GM12878 (cell line): ENCODE data around the gene CCL25. TPM values are rescaled to one million over a fixed set of nuclear protein-coding genes. Genes with fewer than 3 reads are reported as not detected.

Source experiments
- BMI1 ChIP-seq: fragments of 450-650 bp; IDR thresholded peaks from 2 replicates; pipeline ENCODE4 v1.6.1; 2016; ENCODE audit warnings: mild to moderate bottlenecking, moderate library complexity, borderline replicate concordance
- CHD2 ChIP-seq: IDR thresholded peaks from 2 replicates; pipeline ENCODE4 v1.6.1; 2011; ENCODE audit warnings: low read depth, low read length, improper control_type of control experiment, borderline replicate concordance
- CREM ChIP-seq: IDR thresholded peaks from 2 replicates; pipeline ENCODE4 v1.6.1; 2014; ENCODE audit warnings: antibody characterized with exemption, low read depth
- E2F8 ChIP-seq: fragments of 450-650 bp; IDR thresholded peaks from 2 replicates; pipeline ENCODE4 v1.6.1; 2018; ENCODE audit warnings: mild to moderate bottlenecking, low read depth, moderate library complexity; ENCODE audit not compliant: partially characterized antibody
- GABPA ChIP-seq: IDR thresholded peaks from 2 replicates; pipeline ENCODE4 v1.6.1; 2014; ENCODE audit warnings: antibody characterized with exemption, low read depth, mild to moderate bottlenecking, inconsistent platforms
- GATAD2B ChIP-seq: fragments of 450-650 bp; conservative IDR thresholded peaks from 2 replicates; pipeline ENCODE4 v1.6.1; 2017; ENCODE audit warnings: low read depth, mild to moderate bottlenecking, moderate library complexity
- HDGF ChIP-seq: fragments of 450-650 bp; IDR thresholded peaks from 2 replicates; pipeline ENCODE4 v1.6.1; 2016; ENCODE audit warnings: antibody characterized with exemption
- IRF4 ChIP-seq: IDR thresholded peaks from 2 replicates; pipeline ENCODE4 v1.6.1; 2011; ENCODE audit warnings: low read depth, low read length
- MTA2 ChIP-seq: fragments of 450-650 bp; IDR thresholded peaks from 2 replicates; pipeline ENCODE4 v1.6.1; 2016; ENCODE audit warnings: low read depth, mild to moderate bottlenecking, moderate library complexity
- NR2C1 ChIP-seq: fragments of 450-650 bp; IDR thresholded peaks from 2 replicates; pipeline ENCODE4 v1.6.1; 2017; ENCODE audit warnings: antibody characterized with exemption, mild to moderate bottlenecking, moderate library complexity
- POU2F2 ChIP-seq: IDR thresholded peaks from 3 replicates; pipeline ENCODE4 v1.6.1; 2011; ENCODE audit warnings: low read depth, mild to moderate bottlenecking, low read length, borderline replicate concordance
- SMARCA5 ChIP-seq: fragments of 450-650 bp; IDR thresholded peaks from 2 replicates; pipeline ENCODE4 v1.6.1; 2017; ENCODE audit warnings: mild to moderate bottlenecking
- SREBF2 ChIP-seq: IDR thresholded peaks from 2 replicates; pipeline ENCODE4 v1.6.1; 2012; ENCODE audit warnings: mild to moderate bottlenecking, low read length
- TBL1XR1 ChIP-seq: IDR thresholded peaks from 2 replicates; pipeline ENCODE4 v1.6.1; 2012; ENCODE audit warnings: low read depth, low read length, improper control_type of control experiment
- TCF3 ChIP-seq: IDR thresholded peaks from 2 replicates; pipeline ENCODE4 v1.6.1; 2012; ENCODE audit warnings: low read depth, mild to moderate bottlenecking, low read length, borderline replicate concordance; ENCODE audit not compliant: insufficient read depth
- WRNIP1 ChIP-seq: IDR thresholded peaks from 2 replicates; pipeline ENCODE4 v1.6.1; 2011; ENCODE audit warnings: low read depth, low read length, improper control_type of control experiment, borderline replicate concordance
- ZBTB33 ChIP-seq: fragments of 450-650 bp; IDR thresholded peaks from 2 replicates; pipeline ENCODE4 v1.6.1; 2017; ENCODE audit warnings: mild to moderate bottlenecking
- polyA plus RNA-seq, 11 experiments: library from polyadenylated mRNA; depleted of rRNA in 4 of 11; unstranded in 6 of 11; stranded (reverse) in 5 of 11; fragments of >200 nt; fragmentation: Nextera tagmentation in 4 of 11; fragmentation: Illumina TruSeq in 1 of 11; extraction: Ambion mirVana in 4 of 11; extraction: Trizol in 1 of 11; gene quantifications; 1 replicate in 1 of 11; 2 replicates in 10 of 11; pipeline versions ENCODE4 v1.2.1 to v1.2.3, GENCODE V29; 2011 to 2016; ENCODE audit warnings: inconsistent platforms in 2 of 11, missing spikeins in 2 of 11, low read depth in 1 of 11
- total RNA-seq, 4 experiments: library from RNA; depleted of rRNA in 3 of 4; stranded (reverse); fragments of >200 nt in 3 of 4; fragmentation: Illumina TruSeq in 1 of 4; extraction: Trizol in 1 of 4; gene quantifications; 2 replicates each; pipeline versions ENCODE4 v1.2.1 to v1.2.3, GENCODE V29; 2013 to 2021
- TF ChIP-seq, protein P1 (sequence below): fragments of 450-650 bp; formaldehyde crosslinking; IDR thresholded peaks from 2 replicates; pipeline ENCODE4 v1.5.0; 2022; ENCODE audit warnings: mild to moderate bottlenecking, missing genetic modification characterization
- TF ChIP-seq, protein P2 (sequence below), 3 experiments: IDR thresholded peaks in 2 of 3; conservative IDR thresholded peaks in 1 of 3; 2 replicates each; pipeline ENCODE4 v1.5.1; 2011; ENCODE audit warnings: low read depth in 3 of 3, low read length in 3 of 3, mild to moderate bottlenecking in 3 of 3, control low read depth in 2 of 3, moderate library complexity in 2 of 3, inconsistent platforms in 1 of 3, mixed read lengths in 1 of 3; ENCODE audit not compliant: control insufficient read depth in 2 of 3, insufficient read depth in 1 of 3; ENCODE audit errors: extremely low read depth in 1 of 3

Gene CCL25
- total and polyA plus RNA-seq, 10 of the 15 experiments (the other 5 are each of a cell fraction or from before 2014, with no cell fraction given): 0.53 to 12.0 (median 8.3) TPM

GRCh38 chr19:8050274-8051096 is 2.1 kb upstream of the CCL25 start (continued):
- TF ChIP-seq GATAD2B: peak; percentile 55; the same call in 1 of the 2 replicates
- TF ChIP-seq ZBTB33: no peak
- TF ChIP-seq, protein P1, sequence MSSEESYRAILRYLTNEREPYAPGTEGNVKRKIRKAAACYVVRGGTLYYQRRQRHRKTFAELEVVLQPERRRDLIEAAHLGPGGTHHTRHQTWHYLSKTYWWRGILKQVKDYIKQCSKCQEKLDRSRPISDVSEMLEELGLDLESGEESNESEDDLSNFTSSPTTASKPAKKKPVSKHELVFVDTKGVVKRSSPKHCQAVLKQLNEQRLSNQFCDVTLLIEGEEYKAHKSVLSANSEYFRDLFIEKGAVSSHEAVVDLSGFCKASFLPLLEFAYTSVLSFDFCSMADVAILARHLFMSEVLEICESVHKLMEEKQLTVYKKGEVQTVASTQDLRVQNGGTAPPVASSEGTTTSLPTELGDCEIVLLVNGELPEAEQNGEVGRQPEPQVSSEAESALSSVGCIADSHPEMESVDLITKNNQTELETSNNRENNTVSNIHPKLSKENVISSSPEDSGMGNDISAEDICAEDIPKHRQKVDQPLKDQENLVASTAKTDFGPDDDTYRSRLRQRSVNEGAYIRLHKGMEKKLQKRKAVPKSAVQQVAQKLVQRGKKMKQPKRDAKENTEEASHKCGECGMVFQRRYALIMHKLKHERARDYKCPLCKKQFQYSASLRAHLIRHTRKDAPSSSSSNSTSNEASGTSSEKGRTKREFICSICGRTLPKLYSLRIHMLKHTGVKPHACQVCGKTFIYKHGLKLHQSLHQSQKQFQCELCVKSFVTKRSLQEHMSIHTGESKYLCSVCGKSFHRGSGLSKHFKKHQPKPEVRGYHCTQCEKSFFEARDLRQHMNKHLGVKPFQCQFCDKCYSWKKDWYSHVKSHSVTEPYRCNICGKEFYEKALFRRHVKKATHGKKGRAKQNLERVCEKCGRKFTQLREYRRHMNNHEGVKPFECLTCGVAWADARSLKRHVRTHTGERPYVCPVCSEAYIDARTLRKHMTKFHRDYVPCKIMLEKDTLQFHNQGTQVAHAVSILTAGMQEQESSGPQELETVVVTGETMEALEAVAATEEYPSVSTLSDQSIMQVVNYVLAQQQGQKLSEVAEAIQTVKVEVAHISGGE: no peak
- no peak for TF ChIP-seq NR2C1
- peak; percentile 72; the same call in 1 of the 2 replicates for TF ChIP-seq HDGF
- no peak for TF ChIP-seq GABPA
- TF ChIP-seq, protein P2, sequence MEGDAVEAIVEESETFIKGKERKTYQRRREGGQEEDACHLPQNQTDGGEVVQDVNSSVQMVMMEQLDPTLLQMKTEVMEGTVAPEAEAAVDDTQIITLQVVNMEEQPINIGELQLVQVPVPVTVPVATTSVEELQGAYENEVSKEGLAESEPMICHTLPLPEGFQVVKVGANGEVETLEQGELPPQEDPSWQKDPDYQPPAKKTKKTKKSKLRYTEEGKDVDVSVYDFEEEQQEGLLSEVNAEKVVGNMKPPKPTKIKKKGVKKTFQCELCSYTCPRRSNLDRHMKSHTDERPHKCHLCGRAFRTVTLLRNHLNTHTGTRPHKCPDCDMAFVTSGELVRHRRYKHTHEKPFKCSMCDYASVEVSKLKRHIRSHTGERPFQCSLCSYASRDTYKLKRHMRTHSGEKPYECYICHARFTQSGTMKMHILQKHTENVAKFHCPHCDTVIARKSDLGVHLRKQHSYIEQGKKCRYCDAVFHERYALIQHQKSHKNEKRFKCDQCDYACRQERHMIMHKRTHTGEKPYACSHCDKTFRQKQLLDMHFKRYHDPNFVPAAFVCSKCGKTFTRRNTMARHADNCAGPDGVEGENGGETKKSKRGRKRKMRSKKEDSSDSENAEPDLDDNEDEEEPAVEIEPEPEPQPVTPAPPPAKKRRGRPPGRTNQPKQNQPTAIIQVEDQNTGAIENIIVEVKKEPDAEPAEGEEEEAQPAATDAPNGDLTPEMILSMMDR (IDR thresholded peaks at IDR 0.05 in 2 of 3, conservative IDR thresholded peaks at IDR 0.05 in 1 of 3; ENCODE audit: control insufficient read depth in 2 of 3, extremely low read depth in 1 of 3, insufficient read depth in 1 of 3, low read depth in 3 of 3, low read length in 3 of 3): no peak
- TF ChIP-seq TBL1XR1: no peak
- TF ChIP-seq TCF3: peak; percentile 55; the same call in 1 of the 2 replicates
- TF ChIP-seq SMARCA5: no peak
- TF ChIP-seq CHD2: no peak
- TF ChIP-seq SREBF2: no peak
- no peak for TF ChIP-seq POU2F2
- TF ChIP-seq IRF4: no peak
- TF ChIP-seq WRNIP1: no peak
- TF ChIP-seq MTA2: no peak
- no peak for TF ChIP-seq BMI1
- no peak for TF ChIP-seq E2F8
- 0 out of 2 replicates have a peak, but pooled peaks have one; percentile 13 for TF ChIP-seq CREM
